ENCODE results near the gene NPB.

Gene NPB

DNA sequence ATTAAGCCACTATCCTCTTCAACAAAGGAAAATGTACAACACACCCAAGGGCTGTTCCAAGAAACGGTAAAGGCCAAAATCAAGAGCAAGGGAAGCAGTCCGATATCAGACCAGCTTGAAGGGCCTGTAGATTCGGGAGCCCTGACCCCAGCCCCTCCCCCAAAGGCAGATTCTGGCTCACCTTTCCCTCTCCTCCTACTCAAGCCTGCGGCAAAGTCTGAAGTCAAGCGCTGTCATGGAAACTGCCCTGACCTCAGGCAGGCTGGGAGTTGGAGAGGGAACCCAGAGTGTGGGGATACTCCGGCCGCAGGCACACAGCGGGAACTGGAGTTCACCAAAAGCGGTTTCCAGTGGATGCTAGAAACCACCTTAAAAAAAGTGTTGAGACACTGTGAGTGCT is 12.4 kb upstream of the NPB start:
- no peak for DNase-seq
- 98% methylated on average over 7 of the region's 9 CpGs for WGBS (ENCODE audit: insufficient coverage)
- Histone ChIP-seq H3K36me3 (ENCODE audit: control insufficient read depth in 4 of 4, insufficient read depth in 4 of 4, low read length in 3 of 4) (peaks cover 7 to 62% (median 48%) of the 10 kb centered on the region in 4 experiments), H3K4me3 (ENCODE audit: control insufficient read depth in 1 of 7, extremely low read depth in 1 of 7, insufficient read depth in 4 of 7, low read depth in 2 of 7, low read length in 6 of 7) (peak overlapping the region in 2 of 7 experiments; percentile 83 to 86), H3K9me3 (ENCODE audit: control extremely low read depth in 1 of 5, control insufficient read depth in 4 of 5, insufficient read depth in 2 of 5, low read depth in 1 of 5, low read length in 4 of 5) (no peaks in the 10 kb centered on the region), H3K4me1 (ENCODE audit: control extremely low read depth in 1 of 4, control insufficient read depth in 4 of 4, insufficient read depth in 4 of 4, low read length in 3 of 4) (peaks cover 7 to 21% (median 13%) of the 10 kb centered on the region in 4 experiments), H3K27me3 (replicated peaks in 2 of 5; ENCODE audit: control insufficient read depth in 4 of 5, insufficient read depth in 5 of 5, low read length in 4 of 5) (no peaks in the 10 kb centered on the region), H3K27ac (ENCODE audit: insufficient read depth in 1 of 2, low read depth in 1 of 2, low read length in 2 of 2, poor library complexity in 1 of 2, severe bottlenecking in 2 of 2) (peak overlapping the region; percentile 33 to 84)
- POLR2A ChIA-PET: no interaction called here
- CTCF ChIA-PET: interaction anchor here (1.3 to 1.4 kb wide), 2 partner anchors 16 to 20 kb away, joined by 4 to 5 read pairs; no protein-coding TSS in a partner anchor

DNA sequence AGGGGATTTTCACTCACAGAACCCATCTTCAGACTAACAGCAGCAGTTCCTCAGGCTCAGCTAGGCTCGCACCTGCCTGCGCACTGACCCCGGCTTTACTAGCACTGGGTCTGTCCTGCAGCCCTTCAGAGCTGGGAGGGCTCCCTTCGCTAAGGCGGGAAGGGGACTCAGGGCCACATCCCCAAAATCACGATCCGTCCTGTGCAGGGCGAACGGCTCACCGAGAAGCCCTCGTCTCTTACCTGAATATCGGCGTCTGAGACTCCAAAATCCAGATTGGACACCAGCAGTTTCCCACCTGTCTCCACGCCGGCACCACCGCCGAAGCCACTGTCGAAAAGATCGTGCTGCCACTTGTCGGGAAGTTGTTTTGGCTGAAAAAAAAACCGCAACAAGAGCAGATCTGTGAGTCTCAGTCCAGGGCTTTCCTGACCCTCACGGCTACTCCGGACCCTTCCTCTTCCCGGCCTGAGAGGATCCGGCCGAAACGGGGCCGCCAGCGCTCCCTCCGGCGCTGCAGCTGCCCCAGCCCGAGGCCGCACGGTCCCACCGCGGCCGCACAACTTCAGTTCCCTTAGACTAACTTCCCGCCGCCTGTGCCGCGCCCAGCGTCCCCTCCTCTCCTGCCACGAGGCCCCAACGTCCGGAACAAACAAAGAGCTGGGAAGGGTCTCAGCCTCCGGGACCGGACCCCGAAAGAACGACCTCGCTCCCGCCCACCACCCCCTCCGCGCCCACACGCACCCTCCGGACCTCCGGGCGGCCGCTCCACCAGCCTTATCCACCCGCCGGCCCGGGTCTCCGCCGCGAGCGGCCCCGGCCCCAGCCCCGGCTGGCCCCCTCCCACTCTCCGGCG is 11.4 kb upstream of the NPB start:
- POLR2A ChIA-PET: no interaction called here
- 12% methylated on average over 60 of the region's 69 CpGs for WGBS (ENCODE audit: insufficient coverage)
- Histone ChIP-seq H3K4me3 (ENCODE audit: control insufficient read depth in 1 of 7, extremely low read depth in 1 of 7, insufficient read depth in 4 of 7, low read depth in 2 of 7, low read length in 6 of 7) (peak overlapping the region; percentile 67 to 86 (median 81)), H3K9me3 (ENCODE audit: control extremely low read depth in 1 of 5, control insufficient read depth in 4 of 5, insufficient read depth in 2 of 5, low read depth in 1 of 5, low read length in 4 of 5) (no peaks in the 10 kb centered on the region), H3K27me3 (replicated peaks in 2 of 5; ENCODE audit: control insufficient read depth in 4 of 5, insufficient read depth in 5 of 5, low read length in 4 of 5) (no peaks in the 10 kb centered on the region), H3K27ac (ENCODE audit: insufficient read depth in 1 of 2, low read depth in 1 of 2, low read length in 2 of 2, poor library complexity in 1 of 2, severe bottlenecking in 2 of 2) (peak overlapping the region; percentile 68 to 84), H3K4me1 (ENCODE audit: control extremely low read depth in 1 of 4, control insufficient read depth in 4 of 4, insufficient read depth in 4 of 4, low read length in 3 of 4) (peaks cover 7 to 21% (median 13%) of the 10 kb centered on the region in 4 experiments), H3K36me3 (ENCODE audit: control insufficient read depth in 4 of 4, insufficient read depth in 4 of 4, low read length in 3 of 4) (peaks cover 7 to 57% (median 44%) of the 10 kb centered on the region in 4 experiments)
- CTCF ChIA-PET: interaction anchor here (1.4 kb wide), 1 partner anchor 21 kb away, joined by 4 read pairs; no protein-coding TSS in a partner anchor
- DNase-seq: peak in 1 of 3 donors; percentile 47

DNA sequence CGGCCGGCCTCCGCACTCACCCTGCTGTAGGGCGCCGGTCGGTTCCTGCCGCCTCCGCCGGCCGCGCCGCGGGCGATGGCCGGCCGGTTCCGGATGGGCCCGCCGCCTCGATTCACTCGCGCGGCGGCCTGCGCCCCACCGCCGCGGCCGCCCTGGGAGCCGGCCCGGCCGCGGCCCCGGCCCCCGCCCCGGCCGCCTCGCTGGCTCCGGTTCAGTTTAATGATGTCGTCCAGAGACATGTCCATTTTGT is 10.8 kb upstream of the NPB start:
- DNase-seq: no peak
- no peaks in the 10 kb centered on the region for H3K27me3 ChIP-seq (replicated peaks in 2 of 5; ENCODE audit: control insufficient read depth in 4 of 5, insufficient read depth in 5 of 5, low read length in 4 of 5)
- H3K4me3 ChIP-seq (ENCODE audit: control insufficient read depth in 1 of 7, extremely low read depth in 1 of 7, insufficient read depth in 4 of 7, low read depth in 2 of 7, low read length in 6 of 7): peak overlapping the region; percentile 67 to 86 (median 81)
- peaks cover 7 to 52% (median 41%) of the 10 kb centered on the region in 4 experiments for H3K36me3 ChIP-seq (ENCODE audit: control insufficient read depth in 4 of 4, insufficient read depth in 4 of 4, low read length in 3 of 4)
- H3K9me3 ChIP-seq (ENCODE audit: control extremely low read depth in 1 of 5, control insufficient read depth in 4 of 5, insufficient read depth in 2 of 5, low read depth in 1 of 5, low read length in 4 of 5): no peaks in the 10 kb centered on the region
- ChIA-PET CTCF (no interaction called here), POLR2A (interaction anchor here (1.1 to 1.6 kb wide), 2 partner anchors 11 to 25 kb away, joined by 4 to 5 read pairs; no protein-coding TSS in a partner anchor)
- peaks cover 7 to 21% (median 13%) of the 10 kb centered on the region in 4 experiments for H3K4me1 ChIP-seq (ENCODE audit: control extremely low read depth in 1 of 4, control insufficient read depth in 4 of 4, insufficient read depth in 4 of 4, low read length in 3 of 4)
- 0% methylated on average over 38 of the region's 40 CpGs for WGBS (ENCODE audit: insufficient coverage)
- H3K27ac ChIP-seq (ENCODE audit: insufficient read depth in 1 of 2, low read depth in 1 of 2, low read length in 2 of 2, poor library complexity in 1 of 2, severe bottlenecking in 2 of 2): peak overlapping the region; percentile 68 to 84

DNA sequence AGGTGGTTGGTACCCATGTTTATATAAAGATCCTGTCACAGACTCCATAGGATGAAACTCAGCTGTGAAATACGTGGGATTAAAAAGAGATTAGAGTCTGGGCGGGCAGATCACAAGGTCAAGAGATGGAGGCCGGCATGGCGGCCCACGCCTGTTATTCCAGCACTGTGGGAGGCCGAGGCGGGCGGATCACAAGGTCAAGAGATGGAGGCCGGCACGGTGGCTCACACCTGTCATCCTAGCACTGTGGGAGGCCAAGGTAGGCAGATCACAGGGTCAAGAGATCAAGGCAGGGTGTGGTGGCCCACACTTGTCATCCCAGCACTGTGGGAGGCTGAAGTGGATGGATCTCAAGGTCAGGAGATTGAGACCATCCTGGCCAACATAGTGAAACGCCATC is 6.6 kb upstream of the NPB start:
- WGBS (ENCODE audit: insufficient coverage): 100% methylated on average over 10 of the region's 11 CpGs
- ChIA-PET CTCF (no interaction called here), POLR2A (no interaction called here)
- DNase-seq: no peak
- peaks cover 11 to 44% (median 35%) of the 10 kb centered on the region in 4 experiments for H3K36me3 ChIP-seq (ENCODE audit: control insufficient read depth in 4 of 4, insufficient read depth in 4 of 4, low read length in 3 of 4)
- H3K9me3 ChIP-seq (ENCODE audit: control extremely low read depth in 1 of 5, control insufficient read depth in 4 of 5, insufficient read depth in 2 of 5, low read depth in 1 of 5, low read length in 4 of 5): no peaks in the 10 kb centered on the region
- peaks cover under 1 to 11% (median 3%) of the 10 kb centered on the region in 4 experiments for H3K4me1 ChIP-seq (ENCODE audit: control extremely low read depth in 1 of 4, control insufficient read depth in 4 of 4, insufficient read depth in 4 of 4, low read length in 3 of 4)
- no peak overlapping the region for H3K4me3 ChIP-seq (ENCODE audit: control insufficient read depth in 1 of 7, extremely low read depth in 1 of 7, insufficient read depth in 4 of 7, low read depth in 2 of 7, low read length in 6 of 7)
- H3K27ac ChIP-seq (ENCODE audit: insufficient read depth in 1 of 2, low read depth in 1 of 2, low read length in 2 of 2, poor library complexity in 1 of 2, severe bottlenecking in 2 of 2): no peak overlapping the region
- peaks cover 0 to 2% (median 0%) of the 10 kb centered on the region in 5 experiments for H3K27me3 ChIP-seq (replicated peaks in 2 of 5; ENCODE audit: control insufficient read depth in 4 of 5, insufficient read depth in 5 of 5, low read length in 4 of 5)

DNA sequence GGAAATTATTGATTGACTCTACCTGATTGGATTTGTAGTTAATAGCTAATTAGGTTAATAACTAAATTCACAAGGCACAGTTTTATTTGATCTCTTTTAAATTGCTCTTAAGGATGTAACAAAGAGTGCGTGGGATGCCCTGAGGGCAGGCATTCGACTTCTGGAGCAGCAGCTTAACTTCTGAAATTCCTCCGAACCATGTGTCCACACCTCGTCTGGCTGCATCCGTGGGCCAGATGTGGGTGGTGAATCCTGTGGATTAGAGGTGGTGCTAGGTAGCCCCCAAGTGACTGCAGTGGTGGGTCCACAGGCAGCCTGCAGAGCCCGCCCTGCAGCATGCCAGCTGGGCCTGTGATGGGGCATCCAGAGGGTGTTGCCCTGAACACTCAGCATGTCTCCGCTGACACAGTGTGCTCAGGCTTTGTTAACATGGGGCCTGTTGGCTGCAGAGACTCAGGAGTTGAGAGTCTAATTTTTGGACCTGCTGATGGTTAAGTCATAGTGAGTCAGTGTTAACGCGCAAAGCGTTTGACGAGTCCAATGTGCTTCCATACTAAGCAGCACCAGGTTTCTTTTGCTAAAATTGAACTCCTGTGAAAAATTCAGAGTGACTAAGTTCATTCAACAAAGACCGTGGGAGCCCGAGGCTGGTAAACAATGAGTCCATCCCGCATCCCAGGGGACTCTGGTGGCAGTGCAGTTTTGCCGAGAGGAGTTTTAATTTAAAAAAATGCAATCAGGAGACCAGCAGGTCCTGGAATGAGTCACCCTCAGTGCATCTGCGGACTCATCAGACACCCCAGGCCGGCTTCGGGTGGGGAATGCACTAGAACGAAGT is 3.8 kb upstream of the NPB start:
- H3K9me3 ChIP-seq (ENCODE audit: control extremely low read depth in 1 of 5, control insufficient read depth in 4 of 5, insufficient read depth in 2 of 5, low read depth in 1 of 5, low read length in 4 of 5): no peaks in the 10 kb centered on the region
- 98% methylated on average over 19 of the region's 19 CpGs for WGBS (ENCODE audit: insufficient coverage)
- ChIA-PET CTCF (no interaction called here), POLR2A (no interaction called here)
- no peak overlapping the region for H3K27ac ChIP-seq (ENCODE audit: insufficient read depth in 1 of 2, low read depth in 1 of 2, low read length in 2 of 2, poor library complexity in 1 of 2, severe bottlenecking in 2 of 2)
- no peak overlapping the region for H3K4me3 ChIP-seq (ENCODE audit: control insufficient read depth in 1 of 7, extremely low read depth in 1 of 7, insufficient read depth in 4 of 7, low read depth in 2 of 7, low read length in 6 of 7)
- peaks cover 0 to 29% (median 7%) of the 10 kb centered on the region in 5 experiments for H3K27me3 ChIP-seq (replicated peaks in 2 of 5; ENCODE audit: control insufficient read depth in 4 of 5, insufficient read depth in 5 of 5, low read length in 4 of 5)
- peaks cover 0 to 16% (median 8%) of the 10 kb centered on the region in 4 experiments for H3K4me1 ChIP-seq (ENCODE audit: control extremely low read depth in 1 of 4, control insufficient read depth in 4 of 4, insufficient read depth in 4 of 4, low read length in 3 of 4)
- no peak for DNase-seq
- H3K36me3 ChIP-seq (ENCODE audit: control insufficient read depth in 4 of 4, insufficient read depth in 4 of 4, low read length in 3 of 4): peaks cover 11 to 48% (median 38%) of the 10 kb centered on the region in 4 experiments

DNA sequence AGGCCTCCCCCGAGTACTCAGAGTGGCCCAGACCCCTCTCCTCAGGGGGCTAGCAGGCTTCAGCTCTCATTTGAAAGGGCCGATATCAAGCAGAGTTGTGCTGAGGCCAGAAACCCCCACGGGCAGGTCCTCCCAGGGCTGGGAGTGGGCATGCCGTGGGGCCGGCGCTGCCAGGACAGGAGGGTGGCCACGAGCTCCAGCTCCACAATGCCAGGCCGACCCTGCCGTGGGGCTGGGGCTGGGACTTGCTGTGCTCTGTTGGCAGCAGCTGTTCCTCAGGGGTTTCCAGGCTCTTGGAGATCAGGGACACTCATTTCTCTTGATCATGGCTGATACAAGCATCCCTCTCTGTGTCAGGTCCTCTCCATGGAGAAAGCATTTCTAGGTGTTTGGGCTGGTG is 3.2 kb upstream of the NPB start:
- Histone ChIP-seq H3K4me1 (ENCODE audit: control extremely low read depth in 1 of 4, control insufficient read depth in 4 of 4, insufficient read depth in 4 of 4, low read length in 3 of 4) (peaks cover 0 to 16% (median 8%) of the 10 kb centered on the region in 4 experiments), H3K36me3 (ENCODE audit: control insufficient read depth in 4 of 4, insufficient read depth in 4 of 4, low read length in 3 of 4) (peaks cover 11 to 54% (median 38%) of the 10 kb centered on the region in 4 experiments), H3K9me3 (ENCODE audit: control extremely low read depth in 1 of 5, control insufficient read depth in 4 of 5, insufficient read depth in 2 of 5, low read depth in 1 of 5, low read length in 4 of 5) (no peaks in the 10 kb centered on the region), H3K27ac (ENCODE audit: insufficient read depth in 1 of 2, low read depth in 1 of 2, low read length in 2 of 2, poor library complexity in 1 of 2, severe bottlenecking in 2 of 2) (no peak overlapping the region), H3K27me3 (replicated peaks in 2 of 5; ENCODE audit: control insufficient read depth in 4 of 5, insufficient read depth in 5 of 5, low read length in 4 of 5) (peaks cover 0 to 34% (median 7%) of the 10 kb centered on the region in 5 experiments), H3K4me3 (ENCODE audit: control insufficient read depth in 1 of 7, extremely low read depth in 1 of 7, insufficient read depth in 4 of 7, low read depth in 2 of 7, low read length in 6 of 7) (no peak overlapping the region)
- over 99% methylated on average over 9 of the region's 9 CpGs for WGBS (ENCODE audit: insufficient coverage)
- ChIA-PET POLR2A (no interaction called here), CTCF (no interaction called here)
- DNase-seq: no peak
